ENCODE results near the gene RAPSN. TPM values are rescaled to one million over a fixed set of nuclear protein-coding genes. Genes with fewer than 3 reads are reported as not detected.
A peak's percentile ranks its signal among the peaks of the same experiment; 100 is the strongest.

The RAPSN gene
- total RNA-seq, 1 donor from 2014 or later: 7.0 TPM

DNA sequence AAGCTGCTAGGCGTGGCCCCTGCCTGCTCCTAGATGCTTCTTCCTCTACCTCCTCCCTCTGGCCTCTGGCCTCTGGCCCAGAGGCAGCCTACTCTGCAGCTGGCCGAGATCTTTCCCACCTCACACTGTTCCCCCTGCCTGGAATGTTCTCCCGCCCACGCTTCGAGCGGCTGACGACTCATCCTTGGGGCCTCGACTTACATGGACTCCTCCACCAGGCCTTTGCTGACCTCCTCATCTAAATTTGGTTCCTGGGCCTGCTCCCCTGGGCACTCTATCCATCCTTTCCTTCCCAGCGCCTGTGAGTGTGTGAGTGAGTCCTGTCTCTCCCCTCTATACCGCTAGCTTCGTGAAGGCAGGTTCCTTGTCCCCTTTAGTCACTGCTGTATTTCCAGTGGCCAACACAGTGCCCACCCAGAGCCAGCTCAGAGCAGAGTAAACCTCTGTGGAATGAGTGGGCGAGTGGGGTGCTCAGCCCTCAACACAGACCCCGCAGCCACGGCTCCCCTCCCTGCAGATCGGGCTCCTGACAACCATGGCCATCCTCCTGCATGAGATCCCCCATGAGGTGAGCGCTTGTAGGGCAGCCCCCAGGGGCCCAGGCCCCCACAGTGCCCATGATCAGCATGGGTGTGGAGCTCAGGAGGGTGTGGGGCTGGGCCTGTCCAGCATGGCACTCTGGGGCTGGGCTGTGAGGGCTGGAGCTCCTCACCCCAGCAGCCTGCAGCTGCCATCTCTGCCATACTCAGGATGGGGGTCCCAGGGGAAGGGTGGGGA is 34.8 kb downstream of the RAPSN start:
- no peak for DNase-seq (ENCODE audit: missing footprints)
- ATAC-seq: no peak
- intact Hi-C loops (cut with DNase I): no loop called here

DNA sequence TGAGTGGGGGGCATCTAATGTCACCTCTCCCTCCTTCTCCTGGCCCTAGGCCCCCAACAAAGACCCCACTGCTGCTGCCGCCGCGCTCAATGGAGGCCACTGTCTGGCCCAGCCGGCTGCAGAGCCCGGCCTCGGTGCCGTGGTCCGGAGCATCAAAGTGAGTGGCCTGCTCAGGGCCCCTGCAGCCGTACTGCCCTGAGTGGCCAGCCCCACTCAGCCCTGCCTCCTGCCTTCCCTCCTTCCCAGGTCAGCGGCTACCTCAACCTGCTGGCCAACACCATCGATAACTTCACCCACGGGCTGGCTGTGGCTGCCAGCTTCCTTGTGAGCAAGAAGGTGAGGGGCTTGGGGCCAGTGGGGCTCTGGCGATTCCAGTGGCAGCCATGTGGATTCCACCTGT is 35.6 kb downstream of the RAPSN start:
- ATAC-seq (no peak), DNase-seq (ENCODE audit: missing footprints) (no peak)
- intact Hi-C loops (cut with DNase I): no loop called here

DNA sequence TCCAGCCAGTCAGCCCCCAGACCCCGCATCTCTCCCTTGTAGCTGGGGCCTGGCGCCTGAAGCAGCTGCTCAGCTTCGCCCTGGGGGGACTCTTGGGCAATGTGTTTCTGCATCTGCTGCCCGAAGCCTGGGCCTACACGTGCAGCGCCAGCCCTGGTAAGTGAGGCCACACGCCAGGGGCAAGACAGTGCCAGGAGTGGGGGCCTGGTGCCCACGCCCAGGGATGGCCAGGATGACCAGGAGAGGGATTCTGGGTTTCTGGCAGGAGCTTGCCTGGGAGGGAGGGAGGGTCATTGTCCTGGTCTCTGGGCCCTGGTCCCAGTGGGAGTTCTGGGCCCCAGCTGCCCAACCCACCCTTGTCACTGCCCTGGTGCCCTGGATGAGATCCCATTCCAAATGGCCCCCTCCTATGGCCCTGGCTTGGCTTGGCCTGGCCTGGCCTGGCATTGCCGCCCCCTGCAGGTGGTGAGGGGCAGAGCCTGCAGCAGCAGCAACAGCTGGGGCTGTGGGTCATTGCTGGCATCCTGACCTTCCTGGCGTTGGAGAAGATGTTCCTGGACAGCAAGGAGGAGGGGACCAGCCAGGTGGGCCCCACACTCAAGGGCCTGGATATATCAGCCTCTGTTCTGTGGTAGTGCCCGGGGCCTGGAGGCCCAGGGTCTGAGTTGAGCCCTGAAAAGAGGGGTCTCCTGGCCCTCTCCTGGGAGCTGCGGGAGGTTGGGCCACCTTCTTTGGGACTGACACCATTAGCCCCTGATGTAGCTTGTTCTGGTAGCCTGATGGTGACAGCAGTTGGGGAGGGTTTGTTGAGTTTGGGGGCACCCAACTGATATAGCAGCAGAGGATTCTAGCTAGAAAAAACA is 36.8 kb downstream of the RAPSN start:
- DNase-seq (ENCODE audit: missing footprints) (no peak), ATAC-seq (no peak)
- intact Hi-C loops (cut with DNase I): no loop called here

DNA sequence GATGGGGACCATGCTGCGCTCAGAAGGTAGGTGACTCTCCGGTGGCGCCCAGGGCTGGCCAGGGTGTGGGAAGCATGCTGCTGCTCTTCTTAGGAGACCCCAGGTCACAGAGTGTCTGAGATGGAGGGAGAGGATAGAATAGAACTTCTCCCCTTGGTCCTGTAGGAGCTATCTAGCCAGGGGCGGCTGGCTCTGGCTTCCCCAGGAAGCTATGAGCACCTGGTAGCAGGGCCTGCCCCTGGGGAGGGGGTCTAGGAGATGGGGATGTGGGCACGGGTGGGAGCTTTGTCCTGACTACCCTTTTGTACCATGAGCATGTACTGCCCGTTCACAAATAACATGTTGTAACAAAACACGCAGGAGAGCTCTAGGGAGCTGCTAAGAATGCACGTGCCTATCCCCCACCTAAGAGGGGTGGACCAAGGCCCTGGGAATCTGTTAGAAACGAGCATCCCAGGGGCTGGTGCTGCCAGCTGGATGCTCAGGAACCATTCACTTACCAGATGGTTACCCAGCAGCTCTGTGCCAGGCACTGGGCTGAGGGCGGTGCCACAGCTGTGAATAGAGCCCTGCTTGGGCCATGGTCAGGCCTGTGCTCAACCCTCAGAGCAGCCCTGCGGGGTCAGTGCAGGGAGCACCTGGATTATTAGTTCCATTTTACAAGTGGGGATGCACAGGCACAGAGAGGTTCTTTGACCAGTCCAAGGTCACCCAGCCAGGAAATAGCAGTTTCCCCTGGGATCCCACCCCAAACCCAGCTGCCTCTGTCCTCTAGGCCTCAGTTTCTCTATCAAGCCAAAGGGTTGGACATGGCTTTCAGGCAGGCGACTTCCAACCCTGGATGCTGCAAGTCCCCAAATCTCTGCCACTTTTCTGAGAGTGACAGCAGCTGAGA is 38.3 kb downstream of the RAPSN start:
- intact Hi-C loops (cut with DNase I): no loop called here
- ATAC-seq (no peak), DNase-seq (ENCODE audit: missing footprints) (no peak)

DNA sequence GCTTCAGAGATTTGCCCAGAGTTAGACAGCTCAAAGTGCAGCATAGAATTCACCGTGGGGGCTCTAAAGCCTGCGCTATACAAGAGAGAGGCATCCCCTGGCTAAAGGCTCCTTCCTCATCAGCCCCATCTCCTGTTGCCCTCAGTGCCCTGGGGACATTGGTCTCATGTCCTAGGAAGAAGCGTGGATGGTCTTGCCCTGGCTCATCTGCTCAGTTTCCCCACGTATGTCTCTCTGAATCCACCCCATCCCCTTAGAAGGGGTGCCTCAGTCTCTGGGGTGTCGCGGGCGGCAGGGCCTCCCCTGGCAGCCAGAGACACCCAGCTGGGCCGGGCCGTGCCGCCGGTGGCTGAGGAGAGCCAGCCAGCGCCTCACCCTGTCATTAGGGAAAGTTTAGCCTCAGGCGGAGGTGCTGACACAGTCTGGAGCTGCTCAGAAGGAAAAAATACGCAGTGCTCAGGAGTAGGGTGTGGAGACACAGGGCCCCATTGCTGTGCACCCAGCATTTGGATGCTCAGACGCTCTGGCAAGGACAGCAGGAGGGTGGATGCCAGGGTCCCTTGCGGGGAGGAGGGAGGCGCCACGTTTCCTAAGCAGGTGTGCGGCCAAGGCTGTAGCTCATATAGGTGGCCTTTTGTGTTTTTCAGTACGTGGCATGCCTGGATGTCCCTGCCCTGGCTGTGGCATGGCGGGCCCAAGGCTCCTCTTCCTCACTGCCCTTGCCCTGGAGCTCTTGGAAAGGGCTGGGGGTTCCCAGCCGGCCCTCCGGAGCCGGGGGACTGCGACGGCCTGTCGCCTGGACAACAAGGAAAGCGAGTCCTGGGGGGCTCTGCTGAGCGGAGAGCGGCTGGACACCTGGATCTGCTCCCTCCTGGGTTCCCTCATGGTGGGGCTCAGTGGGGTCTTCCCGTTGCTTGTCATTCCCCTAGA is 39.2 kb downstream of the RAPSN start:
- ATAC-seq (no peak), DNase-seq (ENCODE audit: missing footprints) (no peak)
- intact Hi-C loops (cut with DNase I): loop anchor here (2.0 to 5.0 kb wide), 2 partner anchors 35 to 157 kb away; no protein-coding TSS in a partner anchor

DNA sequence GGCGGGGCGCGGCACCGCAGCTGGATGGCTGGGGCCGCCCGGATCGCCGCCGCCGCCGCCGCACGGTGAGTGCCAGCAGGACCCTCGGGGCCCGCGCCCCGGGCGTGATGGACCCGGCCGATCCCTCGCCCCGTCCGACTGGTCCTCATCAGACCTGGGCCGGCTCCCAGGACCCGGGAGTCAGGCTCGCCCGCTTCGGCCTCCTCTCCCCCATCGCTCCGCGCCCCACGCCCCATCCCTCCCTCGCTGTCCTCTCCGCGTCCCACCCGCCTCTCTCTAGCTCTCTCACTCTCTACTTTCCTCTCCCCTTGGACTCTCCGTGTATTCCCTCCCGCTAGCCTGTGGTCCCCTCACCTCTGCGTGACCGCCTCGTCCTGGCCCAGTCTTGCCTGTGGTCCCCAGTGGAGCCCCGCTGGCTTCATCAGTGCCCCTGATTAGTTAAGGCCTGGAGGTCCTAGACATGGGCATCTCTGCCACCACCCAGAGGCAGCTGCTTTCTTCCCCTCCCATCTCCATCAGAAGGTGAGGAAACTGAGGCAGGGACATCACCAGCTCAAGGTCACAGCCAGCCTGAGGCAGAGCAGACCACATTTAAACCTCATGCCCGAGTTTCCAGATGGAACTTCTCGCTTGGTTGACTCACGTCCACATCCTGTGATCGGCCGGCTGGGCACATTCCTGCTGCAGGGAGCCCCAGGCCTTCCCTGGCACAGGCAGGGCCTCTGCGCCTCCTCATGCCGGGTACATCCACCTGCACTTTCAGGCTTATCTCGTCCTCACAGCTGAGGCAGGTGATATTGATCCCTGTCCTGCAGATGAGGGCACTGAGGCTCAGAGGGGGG is 40.1 kb downstream of the RAPSN start:
- no peak for DNase-seq (ENCODE audit: missing footprints)
- intact Hi-C loops (cut with DNase I): loop anchor here (1.0 to 5.0 kb wide), 3 partner anchors 17 to 157 kb away; partner anchors contain the start of gene PSMC3
- ATAC-seq: peak; percentile 7

DNA sequence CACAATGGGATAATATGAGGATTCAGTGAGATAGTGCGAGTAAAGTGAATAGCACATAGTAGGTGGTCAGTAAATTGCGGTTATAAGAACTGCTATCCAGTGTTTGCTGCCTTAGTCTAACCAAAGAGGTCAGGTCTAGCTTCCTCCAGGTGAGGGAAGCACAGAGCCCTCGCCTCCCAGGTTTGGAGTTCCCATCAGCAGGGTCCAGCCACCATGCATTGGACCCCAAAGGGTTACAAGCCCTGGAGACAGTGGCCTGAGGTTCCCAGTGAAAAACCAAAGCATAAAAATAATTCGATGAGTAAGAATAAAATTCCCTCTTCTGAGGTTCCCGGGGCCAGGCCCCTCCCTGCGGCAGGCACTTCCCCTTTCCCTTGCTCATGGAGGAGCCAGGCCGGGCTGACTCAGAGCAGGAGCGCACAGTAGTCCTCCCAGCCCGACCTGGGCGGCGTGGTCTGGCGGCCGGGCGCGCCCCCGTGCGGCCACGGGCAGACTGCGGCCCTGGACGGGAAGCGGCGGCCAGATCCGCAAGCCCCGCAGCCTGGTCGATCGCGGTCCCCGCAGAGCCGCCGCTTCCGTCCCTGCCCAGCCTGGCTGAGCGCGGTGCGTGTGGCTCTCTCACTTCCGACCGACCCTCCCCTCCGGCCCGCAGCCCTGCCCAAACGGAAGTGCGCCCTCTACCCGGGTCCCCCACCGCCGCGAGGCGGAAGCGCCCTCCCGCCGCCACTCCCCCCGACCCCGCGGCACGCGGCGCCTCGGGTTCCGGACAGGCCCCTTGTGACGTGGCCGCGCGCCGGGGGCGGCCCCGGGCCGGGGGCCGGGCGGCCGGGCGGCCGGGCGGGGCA is 41.0 kb downstream of the RAPSN start, which contains the start of gene SLC39A13:
TSS of gene SLC39A13 (plus strand) at position 845 of the 845 bp plus-strand sequence. CDS start 1,505 bp downstream, outside the sequence.
- DNase-seq (ENCODE audit: missing footprints) (peak; percentile 97), ATAC-seq (peak; percentile 94)
- intact Hi-C loops (cut with DNase I): loop anchor here (1.0 to 5.0 kb wide), 3 partner anchors 18 to 156 kb away; partner anchors contain the start of gene PSMC3

DNA sequence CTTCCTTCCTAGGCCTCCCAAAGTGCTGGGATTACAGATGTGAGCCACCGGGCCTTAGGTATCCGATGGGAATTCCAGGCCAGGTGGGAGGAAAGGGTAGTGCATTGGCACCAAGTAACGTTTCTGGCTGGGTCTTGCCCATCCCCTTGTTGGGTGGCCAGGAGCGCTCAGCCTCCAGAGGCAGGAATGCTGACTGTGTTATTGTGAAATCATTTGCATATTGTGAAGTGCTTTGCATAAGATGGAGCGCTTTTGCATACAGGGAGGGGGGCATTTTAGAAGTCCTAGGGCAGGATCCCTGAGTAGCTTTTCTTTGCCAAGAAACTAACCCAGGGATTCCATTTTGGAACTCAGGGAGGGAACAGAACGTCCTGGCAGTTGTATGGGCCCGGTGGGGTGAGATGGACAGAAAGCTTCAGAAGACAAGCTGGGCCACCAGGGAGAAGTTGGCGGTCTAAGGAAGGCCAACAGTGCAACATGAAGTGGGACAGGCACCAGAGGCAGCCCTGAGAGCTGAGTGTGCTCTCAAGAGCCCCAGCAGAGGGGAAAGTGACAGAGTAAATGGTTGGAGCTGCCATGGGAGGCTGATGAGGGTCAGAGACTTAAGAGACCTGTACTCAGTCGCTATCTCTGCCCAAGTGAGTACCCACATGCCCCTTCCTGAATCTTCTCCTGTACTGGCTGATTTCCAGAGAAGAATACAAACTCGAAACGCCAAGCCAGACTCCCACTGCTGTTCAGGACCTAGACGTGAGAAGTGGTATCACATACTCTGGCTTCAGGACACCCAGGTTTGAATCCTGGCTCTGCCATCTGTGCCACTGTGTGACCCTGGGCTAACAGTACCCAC is 41.8 kb downstream of the RAPSN start:
- intact Hi-C loops (cut with DNase I): loop anchor here (5.0 kb wide), 1 partner anchor 155 kb away; no protein-coding TSS in a partner anchor
- no peak for ATAC-seq
- no peak for DNase-seq (ENCODE audit: missing footprints)

DNA sequence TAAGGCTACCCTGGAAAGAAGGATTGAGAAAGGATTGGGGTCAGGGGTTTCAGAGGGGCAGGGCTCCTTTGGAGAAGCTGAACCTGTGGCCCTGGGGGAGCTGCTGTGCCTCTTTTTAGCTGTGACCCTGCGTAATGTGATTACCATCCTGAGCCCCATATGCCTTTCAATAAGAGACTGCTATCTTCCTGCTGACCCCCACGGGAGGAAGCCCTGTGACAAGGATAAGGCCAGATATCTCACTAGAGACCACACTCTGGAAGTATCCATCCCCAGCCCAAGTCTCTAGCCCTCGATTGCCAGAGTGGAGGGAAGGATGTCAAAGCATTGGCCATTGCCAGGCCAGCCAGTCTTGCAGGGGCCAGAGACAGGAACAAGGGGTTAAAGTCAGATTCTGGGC is 45.4 kb downstream of the RAPSN start:
- ATAC-seq (no peak), DNase-seq (ENCODE audit: missing footprints) (no peak)
- intact Hi-C loops (cut with DNase I): no loop called here

DNA sequence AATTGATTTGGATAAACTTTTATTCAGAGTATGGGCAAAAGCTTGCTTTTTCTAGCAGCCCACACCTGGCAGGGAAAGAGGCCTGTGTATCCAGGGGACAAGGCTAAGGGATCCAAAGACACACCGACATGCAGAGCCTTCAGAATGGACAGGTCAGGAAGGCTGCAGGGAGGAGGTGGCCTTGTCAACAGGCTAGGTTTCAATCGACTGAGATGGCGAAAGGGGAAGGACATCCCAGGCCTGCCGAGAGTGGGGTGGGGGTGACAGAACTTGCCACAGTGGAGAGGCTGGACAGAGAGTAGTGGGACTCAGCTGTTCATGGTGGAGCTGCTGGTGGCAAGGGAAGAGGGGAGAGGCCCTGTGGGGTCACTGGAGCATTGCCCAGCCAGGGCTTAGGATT is 45.8 kb downstream of the RAPSN start:
- intact Hi-C loops (cut with DNase I): no loop called here
- ATAC-seq: no peak

DNA sequence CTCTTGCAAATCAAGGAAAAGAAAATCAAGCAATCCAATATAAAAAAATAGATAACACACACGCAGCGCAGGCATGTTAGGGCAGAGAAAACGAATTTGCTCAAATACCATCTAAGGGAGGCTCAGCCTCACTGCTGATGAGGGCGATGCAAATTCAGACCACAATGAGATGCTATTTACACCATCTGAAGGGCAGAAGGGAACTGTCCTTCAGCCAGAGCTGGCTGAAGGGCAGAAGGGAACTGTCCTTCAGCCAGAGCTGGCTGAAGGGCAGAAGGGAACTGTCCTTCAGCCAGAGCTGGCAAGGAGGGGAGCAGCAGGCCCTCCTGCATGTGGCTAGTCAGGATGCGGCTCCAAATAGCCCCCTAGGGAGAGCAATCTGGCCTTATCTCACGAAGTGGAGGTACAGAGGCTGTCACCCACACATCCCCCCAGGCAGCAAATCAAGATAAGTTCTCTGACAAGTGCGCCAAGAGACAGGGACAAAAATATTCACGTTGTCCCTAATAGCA is 48.1 kb downstream of the RAPSN start:
- no peak for DNase-seq (ENCODE audit: missing footprints)
- ATAC-seq: peak; percentile 89
- intact Hi-C loops (cut with DNase I): no loop called here

More for the DNA sequence above, 45.8 kb downstream of the RAPSN start:
- no peak for DNase-seq (ENCODE audit: missing footprints)

DNA sequence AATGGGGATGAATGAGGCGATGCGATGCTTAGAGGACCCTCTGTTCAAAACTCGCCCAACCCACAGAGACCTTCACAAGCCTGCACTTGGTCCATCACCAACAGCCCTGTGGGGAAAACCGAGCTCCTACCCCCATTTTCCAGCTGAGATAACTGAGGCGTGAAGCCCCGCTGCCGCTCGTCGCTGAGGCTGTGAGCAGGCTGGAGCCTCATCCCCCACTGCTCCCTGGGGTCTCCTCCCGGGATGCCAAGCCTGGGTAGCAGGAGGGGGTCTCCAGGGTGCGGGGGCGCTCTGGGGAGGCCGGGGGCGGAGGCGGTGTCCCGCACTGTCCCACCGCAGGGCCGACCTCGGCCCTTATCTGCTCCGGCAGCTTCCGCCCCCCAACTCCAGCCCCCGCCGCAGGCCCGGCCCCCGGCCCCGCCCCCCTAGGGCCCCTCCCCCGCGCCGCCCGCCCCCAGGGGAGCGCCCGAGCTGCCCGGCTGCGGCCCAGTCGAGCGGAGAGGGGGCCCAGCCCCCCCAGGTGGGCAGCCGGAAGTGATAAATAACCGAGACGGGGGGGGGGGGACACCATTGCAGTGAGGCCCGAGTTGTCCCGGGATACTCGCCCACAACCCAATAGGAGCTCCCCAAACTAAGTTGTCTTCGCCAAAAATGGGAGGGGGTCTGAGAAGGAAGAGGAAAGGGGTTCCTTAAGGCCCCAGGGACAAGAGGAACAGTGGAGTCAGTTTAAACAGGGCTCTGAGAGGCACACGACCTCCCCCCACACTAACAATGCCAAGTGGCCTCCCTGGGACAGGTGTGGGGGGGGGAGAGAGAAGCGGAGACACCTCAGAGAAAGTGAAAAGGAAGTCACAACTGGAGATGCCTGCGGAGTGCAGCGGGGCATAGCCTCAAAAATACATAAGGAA is 48.8 kb downstream of the RAPSN start:
- DNase-seq (ENCODE audit: missing footprints) (no peak), ATAC-seq (peak; percentile 72)
- intact Hi-C loops (cut with DNase I): no loop called here

DNA sequence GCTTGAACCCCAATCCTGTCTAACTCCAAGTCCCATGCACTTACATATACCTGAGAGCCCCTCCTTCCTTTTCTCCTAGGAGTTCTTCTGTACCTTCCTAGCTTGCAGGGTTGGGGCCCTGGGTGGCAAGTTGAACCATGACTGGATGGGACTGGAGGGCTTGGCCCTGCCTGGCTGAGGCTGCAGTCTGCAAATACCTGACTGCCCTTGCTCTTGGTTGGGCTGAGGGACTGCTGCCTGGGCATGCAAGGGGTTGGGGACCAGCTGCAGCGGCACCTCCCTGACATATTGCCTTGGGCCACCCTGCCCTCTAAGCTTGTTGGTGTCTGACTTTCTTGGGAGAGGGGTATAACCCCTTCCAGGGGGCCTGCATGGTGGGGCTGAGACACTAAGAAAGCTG is 50.4 kb downstream of the RAPSN start:
- ATAC-seq: no peak
- DNase-seq (ENCODE audit: missing footprints): no peak
- intact Hi-C loops (cut with DNase I): no loop called here

DNA sequence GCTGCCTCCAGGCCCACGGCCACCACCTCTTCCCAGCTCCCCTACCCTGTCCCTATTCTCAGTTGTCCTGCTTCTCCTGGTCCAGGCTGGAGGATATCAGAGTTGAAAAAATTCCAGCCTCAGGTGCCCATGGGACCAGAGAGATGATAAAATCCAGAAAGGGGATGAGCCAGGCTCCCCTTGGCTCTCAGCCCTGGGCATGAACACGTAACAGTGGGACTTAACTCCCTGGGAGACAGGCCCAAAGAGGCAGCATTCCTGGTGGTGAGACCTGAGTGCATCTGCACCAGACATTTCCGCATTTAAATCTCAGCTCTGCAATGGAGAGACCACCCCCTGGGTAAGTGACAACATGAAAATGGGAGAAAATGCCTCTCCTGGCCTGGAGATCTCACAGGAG is 50.9 kb downstream of the RAPSN start:
- DNase-seq (ENCODE audit: missing footprints) (no peak), ATAC-seq (no peak)
- intact Hi-C loops (cut with DNase I): no loop called here
